Measurements from ENCODE around the gene DNAJC15.
"Not testable (repeated sequence)": the region's sequence is repeated elsewhere in the genome, so short reads cannot be mapped to it uniquely, and the experiment has no call there.

DNAJC15 gene

GRCh38 chr13:43023289-43023963, at the start of gene DNAJC15:
Gene DNAJC15 (plus strand): TSS chr13:43023586. CDS start chr13:43023627, 41 bp downstream.
- peak; percentile 4 for DNase-seq (ENCODE audit: low read depth)

- no peak for DNase-seq (ENCODE audit: low read depth)
These were observed 47.3 kb upstream of the DNAJC15 start for GRCh38 chr13:42976066-42976465.

- no peak for DNase-seq (ENCODE audit: low read depth)
These were observed 46.1 kb upstream of the DNAJC15 start for GRCh38 chr13:42977219-42977659.

GRCh38 chr13:42981317-42981716, 42.1 kb upstream of the DNAJC15 start:
- no peak for DNase-seq (ENCODE audit: low read depth)

- DNase-seq (ENCODE audit: low read depth), result no peak
These were observed 41.5 kb upstream of the DNAJC15 start for GRCh38 chr13:42981853-42982252.

GRCh38 chr13:42984026-42984425, 39.4 kb upstream of the DNAJC15 start:
- DNase-seq (ENCODE audit: low read depth), result no peak

GRCh38 chr13:42984691-42985090, 38.7 kb upstream of the DNAJC15 start:
- no peak for DNase-seq (ENCODE audit: low read depth)

- DNase-seq (ENCODE audit: low read depth), result no peak
These were observed 37.8 kb upstream of the DNAJC15 start for GRCh38 chr13:42985312-42986175.

GRCh38 chr13:42986176-42986574, 37.2 kb upstream of the DNAJC15 start:
- DNase-seq (ENCODE audit: low read depth), result no peak

GRCh38 chr13:42990291-42991232, 32.8 kb upstream of the DNAJC15 start:
- peak; percentile 3 for DNase-seq (ENCODE audit: low read depth)

GRCh38 chr13:42991233-42991897, 32.0 kb upstream of the DNAJC15 start:
- DNase-seq (ENCODE audit: low read depth), result not testable (repeated sequence)

GRCh38 chr13:42991898-42992763, 31.3 kb upstream of the DNAJC15 start, which contains the start of gene EPSTI1:
Gene EPSTI1 (minus strand): TSS chr13:42992241. CDS start chr13:42992165, 76 bp downstream.
- DNase-seq (ENCODE audit: low read depth), result peak; percentile 48

GRCh38 chr13:42992764-42993122, 30.6 kb upstream of the DNAJC15 start:
- no peak for DNase-seq (ENCODE audit: low read depth)

- DNase-seq (ENCODE audit: low read depth), result no peak
These were observed 28.5 kb upstream of the DNAJC15 start for GRCh38 chr13:42994878-42995277.

GRCh38 chr13:42996584-42996983, 26.8 kb upstream of the DNAJC15 start:
- no peak for DNase-seq (ENCODE audit: low read depth)

- no peak for DNase-seq (ENCODE audit: low read depth)
These were observed 26.0 kb upstream of the DNAJC15 start for GRCh38 chr13:42997381-42997780.

GRCh38 chr13:42999491-42999890, 23.9 kb upstream of the DNAJC15 start:
- no peak for DNase-seq (ENCODE audit: low read depth)

- no peak for DNase-seq (ENCODE audit: low read depth)
These were observed 22.7 kb upstream of the DNAJC15 start for GRCh38 chr13:43000676-43001075.

- no peak for DNase-seq (ENCODE audit: low read depth)
These were observed 21.4 kb upstream of the DNAJC15 start for GRCh38 chr13:43002021-43002420.

- no peak for DNase-seq (ENCODE audit: low read depth)
These were observed 20.4 kb upstream of the DNAJC15 start for GRCh38 chr13:43003010-43003409.

- no peak for DNase-seq (ENCODE audit: low read depth)
These were observed 19.7 kb upstream of the DNAJC15 start for GRCh38 chr13:43003729-43004128.
